HepG2 (cell line): ENCODE results near the gene USF2.

Experiments
- ARHGAP35 ChIP-seq: sonication (generic); formaldehyde crosslinking; IDR thresholded peaks from 2 replicates; pipeline ENCODE4 v1.9.0; 2022; ENCODE audit warnings: mild to moderate bottlenecking, inconsistent platforms, moderate library complexity, missing genetic modification reagents, borderline replicate concordance
- GTF3A ChIP-seq: sonication (generic); formaldehyde crosslinking; conservative IDR thresholded peaks from 2 replicates; pipeline ENCODE4 v1.4.0; 2020; ENCODE audit warnings: mild to moderate bottlenecking, missing genetic modification reagents
- HDAC6 ChIP-seq: fragments of 200-600 bp; sonication (generic); IDR thresholded peaks from 2 replicates; pipeline ENCODE4 v1.7.0; 2017; ENCODE audit warnings: mild to moderate bottlenecking, antibody characterized with exemption, low read length, low read depth
- NFKB2 ChIP-seq: sonication (generic); formaldehyde crosslinking; IDR thresholded peaks from 2 replicates; pipeline ENCODE4 v1.4.0; 2020; ENCODE audit warnings: missing genetic modification reagents, borderline replicate concordance
- POLR2A ChIP-seq, 2 experiments: IDR thresholded peaks; 2 replicates each; pipeline ENCODE4 v1.6.1; 2011; ENCODE audit warnings: low read depth in 2 of 2, low read length in 2 of 2, mild to moderate bottlenecking in 1 of 2, moderate library complexity in 1 of 2; ENCODE audit not compliant: insufficient read depth in 1 of 2
- ZNF274 ChIP-seq: sonication (generic); formaldehyde crosslinking; IDR thresholded peaks from 2 replicates; pipeline ENCODE4 v1.5.1; 2020; ENCODE audit warnings: mild to moderate bottlenecking, missing genetic modification reagents
- TF ChIP-seq, protein P1 (sequence below): sonication (generic); formaldehyde crosslinking; IDR thresholded peaks from 2 replicates; pipeline ENCODE4 v1.9.0; 2021; ENCODE audit warnings: missing genetic modification reagents, mild to moderate bottlenecking, borderline replicate concordance
- TF ChIP-seq, protein P2 (sequence below): sonication (generic); formaldehyde crosslinking; IDR thresholded peaks from 2 replicates; pipeline ENCODE4 v1.5.0; 2020; ENCODE audit warnings: mild to moderate bottlenecking, missing genetic modification reagents, moderate library complexity
- TF ChIP-seq, protein P3 (sequence below): IDR thresholded peaks from 2 replicates; pipeline ENCODE4 v1.6.1; 2016; ENCODE audit warnings: low read depth, control low read depth
- TF ChIP-seq, protein P4 (sequence below): sonication (generic); formaldehyde crosslinking; IDR thresholded peaks from 2 replicates; pipeline ENCODE4 v1.4.0; 2020; ENCODE audit warnings: missing genetic modification reagents
- TF ChIP-seq, protein P5 (sequence below): IDR thresholded peaks from 2 replicates; pipeline ENCODE4 v1.6.1; 2016

DNA sequence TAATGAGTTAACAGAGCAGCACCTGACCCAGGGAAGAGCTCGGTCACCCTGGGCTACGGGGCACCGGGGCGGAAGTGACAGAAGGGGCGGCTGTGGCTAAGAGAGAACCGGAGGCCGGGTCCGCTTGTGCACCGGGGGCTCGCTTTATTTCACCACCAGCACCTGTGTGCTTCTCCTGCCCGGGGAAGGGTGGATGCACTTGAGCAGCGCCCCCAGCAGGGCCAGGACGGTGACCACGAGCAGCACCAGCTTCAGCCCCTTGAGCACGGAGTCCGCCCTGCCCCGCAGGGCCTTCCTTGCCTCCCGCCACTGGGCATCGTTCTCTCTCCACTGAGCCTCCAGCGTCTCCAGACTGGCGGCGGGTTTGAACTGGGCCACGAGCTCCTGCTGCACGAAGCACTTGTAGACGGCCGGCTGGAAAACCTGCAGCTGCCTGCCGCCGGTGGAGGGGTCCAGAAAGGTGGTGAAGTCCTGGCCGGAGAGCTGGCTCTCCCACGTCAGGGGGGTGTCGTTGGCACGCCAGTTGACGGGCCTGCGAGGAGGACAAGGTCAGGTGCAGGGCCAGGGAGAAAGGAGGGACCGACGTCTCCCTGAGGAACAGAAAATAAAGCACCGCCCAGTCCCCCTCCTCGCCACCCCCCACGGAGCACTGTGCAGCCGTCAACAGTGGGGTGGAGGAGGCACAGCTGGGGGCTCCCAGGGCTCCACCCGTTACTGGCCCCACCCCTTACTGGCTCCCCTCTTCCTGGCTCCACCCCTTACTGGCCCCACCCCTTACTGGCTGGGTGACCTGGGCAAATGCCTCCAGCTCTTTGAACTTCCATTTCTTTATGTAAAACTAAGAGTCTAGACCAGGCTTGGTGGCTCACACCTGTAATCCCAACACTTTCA, 43.8 kb upstream of the USF2 start:
- TF ChIP-seq, protein P1, sequence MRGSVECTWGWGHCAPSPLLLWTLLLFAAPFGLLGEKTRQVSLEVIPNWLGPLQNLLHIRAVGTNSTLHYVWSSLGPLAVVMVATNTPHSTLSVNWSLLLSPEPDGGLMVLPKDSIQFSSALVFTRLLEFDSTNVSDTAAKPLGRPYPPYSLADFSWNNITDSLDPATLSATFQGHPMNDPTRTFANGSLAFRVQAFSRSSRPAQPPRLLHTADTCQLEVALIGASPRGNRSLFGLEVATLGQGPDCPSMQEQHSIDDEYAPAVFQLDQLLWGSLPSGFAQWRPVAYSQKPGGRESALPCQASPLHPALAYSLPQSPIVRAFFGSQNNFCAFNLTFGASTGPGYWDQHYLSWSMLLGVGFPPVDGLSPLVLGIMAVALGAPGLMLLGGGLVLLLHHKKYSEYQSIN (CRISPR knock-in tag), result no peak
- TF ChIP-seq NFKB2 (CRISPR knock-in tag) (no peak), ZNF274 (no peak), HDAC6 (no peak), GTF3A (CRISPR knock-in tag) (no peak), ARHGAP35 (no peak), POLR2A (IDR thresholded peaks at IDR 0.05; ENCODE audit: insufficient read depth in 1 of 2, low read depth in 2 of 2, low read length in 2 of 2) (no peak)
- TF ChIP-seq, protein P2, sequence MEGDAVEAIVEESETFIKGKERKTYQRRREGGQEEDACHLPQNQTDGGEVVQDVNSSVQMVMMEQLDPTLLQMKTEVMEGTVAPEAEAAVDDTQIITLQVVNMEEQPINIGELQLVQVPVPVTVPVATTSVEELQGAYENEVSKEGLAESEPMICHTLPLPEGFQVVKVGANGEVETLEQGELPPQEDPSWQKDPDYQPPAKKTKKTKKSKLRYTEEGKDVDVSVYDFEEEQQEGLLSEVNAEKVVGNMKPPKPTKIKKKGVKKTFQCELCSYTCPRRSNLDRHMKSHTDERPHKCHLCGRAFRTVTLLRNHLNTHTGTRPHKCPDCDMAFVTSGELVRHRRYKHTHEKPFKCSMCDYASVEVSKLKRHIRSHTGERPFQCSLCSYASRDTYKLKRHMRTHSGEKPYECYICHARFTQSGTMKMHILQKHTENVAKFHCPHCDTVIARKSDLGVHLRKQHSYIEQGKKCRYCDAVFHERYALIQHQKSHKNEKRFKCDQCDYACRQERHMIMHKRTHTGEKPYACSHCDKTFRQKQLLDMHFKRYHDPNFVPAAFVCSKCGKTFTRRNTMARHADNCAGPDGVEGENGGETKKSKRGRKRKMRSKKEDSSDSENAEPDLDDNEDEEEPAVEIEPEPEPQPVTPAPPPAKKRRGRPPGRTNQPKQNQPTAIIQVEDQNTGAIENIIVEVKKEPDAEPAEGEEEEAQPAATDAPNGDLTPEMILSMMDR (CRISPR knock-in tag), result no peak
- TF ChIP-seq, protein P3, sequence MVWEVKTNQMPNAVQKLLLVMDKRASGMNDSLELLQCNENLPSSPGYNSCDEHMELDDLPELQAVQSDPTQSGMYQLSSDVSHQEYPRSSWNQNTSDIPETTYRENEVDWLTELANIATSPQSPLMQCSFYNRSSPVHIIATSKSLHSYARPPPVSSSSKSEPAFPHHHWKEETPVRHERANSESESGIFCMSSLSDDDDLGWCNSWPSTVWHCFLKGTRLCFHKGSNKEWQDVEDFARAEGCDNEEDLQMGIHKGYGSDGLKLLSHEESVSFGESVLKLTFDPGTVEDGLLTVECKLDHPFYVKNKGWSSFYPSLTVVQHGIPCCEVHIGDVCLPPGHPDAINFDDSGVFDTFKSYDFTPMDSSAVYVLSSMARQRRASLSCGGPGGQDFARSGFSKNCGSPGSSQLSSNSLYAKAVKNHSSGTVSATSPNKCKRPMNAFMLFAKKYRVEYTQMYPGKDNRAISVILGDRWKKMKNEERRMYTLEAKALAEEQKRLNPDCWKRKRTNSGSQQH (CRISPR knock-in tag), result no peak
- TF ChIP-seq, protein P4, sequence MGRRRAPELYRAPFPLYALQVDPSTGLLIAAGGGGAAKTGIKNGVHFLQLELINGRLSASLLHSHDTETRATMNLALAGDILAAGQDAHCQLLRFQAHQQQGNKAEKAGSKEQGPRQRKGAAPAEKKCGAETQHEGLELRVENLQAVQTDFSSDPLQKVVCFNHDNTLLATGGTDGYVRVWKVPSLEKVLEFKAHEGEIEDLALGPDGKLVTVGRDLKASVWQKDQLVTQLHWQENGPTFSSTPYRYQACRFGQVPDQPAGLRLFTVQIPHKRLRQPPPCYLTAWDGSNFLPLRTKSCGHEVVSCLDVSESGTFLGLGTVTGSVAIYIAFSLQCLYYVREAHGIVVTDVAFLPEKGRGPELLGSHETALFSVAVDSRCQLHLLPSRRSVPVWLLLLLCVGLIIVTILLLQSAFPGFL (CRISPR knock-in tag), result no peak
- TF ChIP-seq, protein P5, sequence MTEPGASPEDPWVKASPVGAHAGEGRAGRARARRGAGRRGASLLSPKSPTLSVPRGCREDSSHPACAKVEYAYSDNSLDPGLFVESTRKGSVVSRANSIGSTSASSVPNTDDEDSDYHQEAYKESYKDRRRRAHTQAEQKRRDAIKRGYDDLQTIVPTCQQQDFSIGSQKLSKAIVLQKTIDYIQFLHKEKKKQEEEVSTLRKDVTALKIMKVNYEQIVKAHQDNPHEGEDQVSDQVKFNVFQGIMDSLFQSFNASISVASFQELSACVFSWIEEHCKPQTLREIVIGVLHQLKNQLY (CRISPR knock-in tag), result no peak
